Large intestine (tissue), 3 donors: ENCODE results near the gene PAFAH1B1. TPM values are rescaled to one million over a fixed set of nuclear protein-coding genes. Genes with fewer than 3 reads are reported as not detected.

Source experiments
- DNase-seq, 2 donors: peaks; one replicate each; pipeline versions ENCODE4 v3.0.0 to v3.0.0-alpha.2; 2013
- H3K27ac ChIP-seq: one replicate; pipeline ENCODE4 v1.5.1; 2013; ENCODE audit warnings: low read length
- H3K27me3 ChIP-seq: 2 replicates; pipeline ENCODE4 v1.6.1; 2013; ENCODE audit warnings: low read length; ENCODE audit not compliant: control insufficient read depth, insufficient read depth
- H3K36me3 ChIP-seq: 2 replicates; pipeline ENCODE4 v1.6.1; 2013; ENCODE audit warnings: low read length; ENCODE audit not compliant: control insufficient read depth, insufficient read depth
- H3K4me1 ChIP-seq: one replicate; pipeline ENCODE4 v1.6.1; 2013; ENCODE audit warnings: low read length; ENCODE audit not compliant: control insufficient read depth, insufficient read depth
- H3K4me3 ChIP-seq: one replicate; pipeline ENCODE4 v1.5.1; 2013; ENCODE audit warnings: low read length
- H3K9me3 ChIP-seq: one replicate; pipeline ENCODE4 v1.6.1; 2013; ENCODE audit warnings: mild to moderate bottlenecking, low read depth, low read length, moderate library complexity; ENCODE audit not compliant: control insufficient read depth
- WGBS: methylation state at CpG from one replicate; pipeline ENCODE4 v1.1.5; 2013; ENCODE audit warnings: low lambda C conversion rate; ENCODE audit not compliant: insufficient coverage; 5-methylcytosine and 5-hydroxymethylcytosine counted together
- polyA plus RNA-seq: library from polyadenylated mRNA; unstranded; fragments of 120-200 nt; gene quantifications from one replicate; pipeline ENCODE4 v1.2.1, GENCODE V29; 2013

PAFAH1B1 gene
- polyA plus RNA-seq, 1 donor: 107 TPM

- H3K36me3 ChIP-seq: peaks cover 84% of the 10 kb centered on the region
- peaks cover 2% of the 10 kb centered on the region for H3K4me1 ChIP-seq
Observed at GRCh38 chr17:2701996-2702741, 108.7 kb downstream of the PAFAH1B1 start.

GRCh38 chr17:2703181-2703580 is 109.7 kb downstream of the PAFAH1B1 start:
- H3K36me3 ChIP-seq: peaks cover 78% of the 10 kb centered on the region
- no peak overlapping the region for H3K27ac ChIP-seq
- no peaks in the 10 kb centered on the region for H3K27me3 ChIP-seq
- no peak overlapping the region for H3K4me3 ChIP-seq
- WGBS: no CpG with 5 or more reads among the region's 20 CpGs
- peaks cover 5% of the 10 kb centered on the region for H3K9me3 ChIP-seq
- H3K4me1 ChIP-seq: peaks cover 12% of the 10 kb centered on the region
- DNase-seq: no peak

More at GRCh38 chr17:2701996-2702741, 108.7 kb downstream of the PAFAH1B1 start:
- no CpG with 5 or more reads among the region's 22 CpGs for WGBS
- H3K27ac ChIP-seq: no peak overlapping the region
- H3K27me3 ChIP-seq: no peaks in the 10 kb centered on the region
- DNase-seq: no peak
- peaks cover 8% of the 10 kb centered on the region for H3K9me3 ChIP-seq
- H3K4me3 ChIP-seq: no peak overlapping the region

- no CpG with 5 or more reads among the region's 16 CpGs for WGBS
- peaks cover 17% of the 10 kb centered on the region for H3K4me1 ChIP-seq
- H3K27ac ChIP-seq: no peak overlapping the region
- H3K9me3 ChIP-seq: peaks cover 1% of the 10 kb centered on the region
- DNase-seq: no peak
- no peak overlapping the region for H3K4me3 ChIP-seq
- H3K36me3 ChIP-seq: peaks cover 77% of the 10 kb centered on the region
- H3K27me3 ChIP-seq: no peaks in the 10 kb centered on the region
Observed at GRCh38 chr17:2703606-2704005, 110.2 kb downstream of the PAFAH1B1 start.

GRCh38 chr17:2704031-2704889 is 110.8 kb downstream of the PAFAH1B1 start:
- Histone ChIP-seq H3K4me1 (peaks cover 23% of the 10 kb centered on the region), H3K36me3 (peaks cover 70% of the 10 kb centered on the region), H3K4me3 (no peak overlapping the region), H3K27me3 (no peaks in the 10 kb centered on the region), H3K27ac (no peak overlapping the region), H3K9me3 (no peaks in the 10 kb centered on the region)
- no CpG with 5 or more reads among the region's 38 CpGs for WGBS
- DNase-seq: no peak

- Histone ChIP-seq H3K4me3 (no peak overlapping the region), H3K9me3 (no peaks in the 10 kb centered on the region), H3K36me3 (peaks cover 66% of the 10 kb centered on the region), H3K27me3 (no peaks in the 10 kb centered on the region), H3K27ac (no peak overlapping the region), H3K4me1 (peaks cover 29% of the 10 kb centered on the region)
- WGBS: no CpG with 5 or more reads among the region's 4 CpGs
- no peak for DNase-seq
Observed at GRCh38 chr17:2704890-2705248, 111.4 kb downstream of the PAFAH1B1 start.

GRCh38 chr17:2705263-2705662 is 111.8 kb downstream of the PAFAH1B1 start:
- Histone ChIP-seq H3K4me1 (peaks cover 33% of the 10 kb centered on the region), H3K36me3 (peaks cover 62% of the 10 kb centered on the region), H3K27me3 (no peaks in the 10 kb centered on the region), H3K9me3 (no peaks in the 10 kb centered on the region), H3K4me3 (no peak overlapping the region), H3K27ac (no peak overlapping the region)
- no peak for DNase-seq
- WGBS: no CpG with 5 or more reads among the region's 7 CpGs

GRCh38 chr17:2705888-2706795 is 112.7 kb downstream of the PAFAH1B1 start:
- peaks cover 35% of the 10 kb centered on the region for H3K4me1 ChIP-seq
- H3K36me3 ChIP-seq: peaks cover 53% of the 10 kb centered on the region

GRCh38 chr17:2706911-2707510 is 113.6 kb downstream of the PAFAH1B1 start:
- H3K27ac ChIP-seq: no peak overlapping the region
- no peak for DNase-seq
- no peaks in the 10 kb centered on the region for H3K9me3 ChIP-seq
- H3K36me3 ChIP-seq: peaks cover 45% of the 10 kb centered on the region
- WGBS: no CpG with 5 or more reads among the region's 21 CpGs
- no peak overlapping the region for H3K4me3 ChIP-seq
- no peaks in the 10 kb centered on the region for H3K27me3 ChIP-seq
- H3K4me1 ChIP-seq: peaks cover 36% of the 10 kb centered on the region

More at GRCh38 chr17:2705888-2706795, 112.7 kb downstream of the PAFAH1B1 start:
- no CpG with 5 or more reads among the region's 25 CpGs for WGBS
- no peak for DNase-seq
- H3K4me3 ChIP-seq: no peak overlapping the region
- H3K9me3 ChIP-seq: no peaks in the 10 kb centered on the region
- H3K27ac ChIP-seq: no peak overlapping the region
- no peaks in the 10 kb centered on the region for H3K27me3 ChIP-seq

GRCh38 chr17:2707721-2708584 is 114.5 kb downstream of the PAFAH1B1 start:
- no peaks in the 10 kb centered on the region for H3K27me3 ChIP-seq
- peaks cover 42% of the 10 kb centered on the region for H3K4me1 ChIP-seq
- H3K9me3 ChIP-seq: no peaks in the 10 kb centered on the region
- WGBS: no CpG with 5 or more reads among the region's 13 CpGs
- H3K4me3 ChIP-seq: peak overlapping the region; percentile 80
- no peak for DNase-seq
- H3K27ac ChIP-seq: no peak overlapping the region
- H3K36me3 ChIP-seq: peaks cover 37% of the 10 kb centered on the region
